Gastroesophageal sphincter (tissue), 3 donors: ENCODE results near the gene MLLT10.

Experiments used
- POLR2A ChIP-seq, 2 donors: fragments of 450-650 bp; IDR thresholded peaks; one replicate each; pipeline ENCODE4 v1.6.1; 2017; ENCODE audit warnings: antibody characterized with exemption in 2 of 2, mild to moderate bottlenecking in 2 of 2, moderate library complexity in 1 of 2
- POLR2AphosphoS5 ChIP-seq: sonication (generic); formaldehyde crosslinking; IDR thresholded peaks from one replicate; pipeline ENCODE4 v1.6.1; 2017; ENCODE audit warnings: antibody characterized with exemption
- TF ChIP-seq, protein P1 (sequence below), 4 experiments: fragments of 200-600 bp in 2 of 4; fragments of 450-650 bp in 2 of 4; sonication (generic) in 1 of 4; IDR thresholded peaks; one replicate each; pipeline ENCODE4 v1.5.1; 2017 to 2019; ENCODE audit warnings: antibody characterized with exemption in 4 of 4, mild to moderate bottlenecking in 2 of 4, moderate library complexity in 2 of 4

DNA sequence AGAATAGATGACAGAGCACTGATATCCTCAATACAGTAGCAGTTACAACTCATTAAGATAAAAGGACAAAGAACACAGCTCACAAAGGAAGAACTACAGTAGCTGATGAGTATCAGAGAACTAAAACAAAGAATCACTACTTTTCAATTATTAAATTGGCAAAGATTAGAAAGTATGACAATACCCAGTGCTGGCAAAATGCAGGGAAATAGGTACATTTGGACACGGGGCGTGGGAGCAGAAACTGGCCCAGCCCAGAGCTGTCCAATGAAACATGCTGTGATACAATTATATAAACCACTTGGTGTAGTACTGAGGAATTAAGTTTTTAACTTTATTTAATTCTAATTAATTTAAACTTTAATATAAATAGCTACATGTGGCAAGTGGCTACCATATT is 226.3 kb downstream of the MLLT10 start:
- no peak for TF ChIP-seq POLR2AphosphoS5
- TF ChIP-seq, protein P1, sequence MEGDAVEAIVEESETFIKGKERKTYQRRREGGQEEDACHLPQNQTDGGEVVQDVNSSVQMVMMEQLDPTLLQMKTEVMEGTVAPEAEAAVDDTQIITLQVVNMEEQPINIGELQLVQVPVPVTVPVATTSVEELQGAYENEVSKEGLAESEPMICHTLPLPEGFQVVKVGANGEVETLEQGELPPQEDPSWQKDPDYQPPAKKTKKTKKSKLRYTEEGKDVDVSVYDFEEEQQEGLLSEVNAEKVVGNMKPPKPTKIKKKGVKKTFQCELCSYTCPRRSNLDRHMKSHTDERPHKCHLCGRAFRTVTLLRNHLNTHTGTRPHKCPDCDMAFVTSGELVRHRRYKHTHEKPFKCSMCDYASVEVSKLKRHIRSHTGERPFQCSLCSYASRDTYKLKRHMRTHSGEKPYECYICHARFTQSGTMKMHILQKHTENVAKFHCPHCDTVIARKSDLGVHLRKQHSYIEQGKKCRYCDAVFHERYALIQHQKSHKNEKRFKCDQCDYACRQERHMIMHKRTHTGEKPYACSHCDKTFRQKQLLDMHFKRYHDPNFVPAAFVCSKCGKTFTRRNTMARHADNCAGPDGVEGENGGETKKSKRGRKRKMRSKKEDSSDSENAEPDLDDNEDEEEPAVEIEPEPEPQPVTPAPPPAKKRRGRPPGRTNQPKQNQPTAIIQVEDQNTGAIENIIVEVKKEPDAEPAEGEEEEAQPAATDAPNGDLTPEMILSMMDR (IDR thresholded peaks at IDR 0.05) = no peak
- TF ChIP-seq POLR2A (IDR thresholded peaks at IDR 0.05) = no peak
